Erythroblast (primary cell): ENCODE measurements around the gene CORO6.

Experiments used
- DNase-seq, 2 experiments: peaks; one replicate each; lab custom pipeline; 2025; lab: John Stamatoyannopoulos, UW
- GATA1 ChIP-seq: IDR thresholded peaks from 2 replicates; pipeline ENCODE4 v1.6.1; 2011; ENCODE audit warnings: low read depth, mild to moderate bottlenecking, control low read depth, low read length, moderate library complexity
- POLR2A ChIP-seq: IDR thresholded peaks from 2 replicates; pipeline ENCODE4 v1.6.1; 2011; ENCODE audit warnings: mild to moderate bottlenecking, low read length

Gene CORO6

GRCh38 chr17:29579866-29580771, 42.6 kb downstream of the CORO6 start:
- no peak for TF ChIP-seq GATA1
- no peak for TF ChIP-seq POLR2A
- DNase-seq, result peak; percentile 76 to 84

- no peak for DNase-seq
- TF ChIP-seq GATA1, result no peak
Observed at GRCh38 chr17:29578626-29579485, 43.9 kb downstream of the CORO6 start.

DNA sequence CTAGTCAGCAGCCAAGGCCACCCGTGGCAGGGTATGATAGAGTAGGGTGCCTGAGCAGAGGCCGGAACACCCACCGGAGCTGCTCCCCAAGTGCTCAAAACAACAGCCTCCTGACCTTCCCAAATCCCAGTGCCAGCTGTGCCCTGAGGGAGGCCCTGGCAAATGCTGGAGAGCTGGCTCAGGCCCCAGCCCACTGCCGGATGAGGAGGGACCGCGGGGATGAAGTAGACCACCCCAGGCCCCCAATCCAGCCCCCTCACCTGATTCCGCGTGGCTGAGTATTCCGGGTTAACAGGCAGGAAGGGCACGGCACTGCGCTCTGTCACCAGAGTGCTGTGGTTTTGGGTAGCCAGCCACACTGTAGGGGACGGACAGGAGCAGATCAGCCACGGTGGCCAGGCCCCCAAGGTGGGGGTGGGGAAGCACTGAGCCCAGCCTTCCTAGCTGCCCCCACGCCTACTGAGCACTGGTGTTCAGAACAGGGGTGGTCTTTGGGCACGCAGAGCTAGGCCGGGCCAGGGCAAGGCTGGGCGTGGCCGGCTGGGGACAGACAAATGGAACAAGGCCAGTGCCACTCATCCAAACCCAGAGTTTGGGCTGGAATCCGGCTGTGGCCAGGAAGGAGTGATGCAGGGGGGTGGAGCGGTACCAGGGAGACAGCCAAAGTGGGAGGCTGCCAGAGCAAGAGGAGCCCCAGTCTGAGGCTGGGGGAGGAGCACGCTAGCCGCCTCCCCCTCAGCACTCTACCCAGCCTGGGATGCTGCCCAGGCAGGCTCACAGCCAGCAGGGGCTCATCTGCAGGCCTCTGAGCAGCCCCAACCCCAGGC, 45.1 kb downstream of the CORO6 start:
- TF ChIP-seq POLR2A (no peak), GATA1 (no peak)
- no peak for DNase-seq

DNA sequence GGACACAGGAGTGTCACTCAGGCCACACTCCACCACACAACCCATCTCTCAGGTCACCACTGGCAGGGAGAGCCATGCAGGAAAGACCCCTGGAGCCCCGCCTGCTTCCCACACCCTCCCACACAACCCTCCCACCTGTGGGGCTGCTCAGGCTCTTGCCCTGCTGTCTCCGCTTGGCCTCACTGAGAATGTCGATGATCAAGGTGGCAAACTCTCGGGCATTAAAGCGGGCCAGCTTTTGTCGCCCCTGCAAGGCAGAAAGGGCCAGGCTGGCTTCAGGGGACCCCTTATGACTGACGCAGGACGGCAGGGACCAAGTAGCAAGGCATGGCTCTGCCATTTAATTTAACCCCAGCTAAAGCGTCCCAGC, 45.7 kb downstream of the CORO6 start:
- DNase-seq, result no peak
- TF ChIP-seq GATA1 (no peak), POLR2A (no peak)

GRCh38 chr17:29576214-29577000, 46.3 kb downstream of the CORO6 start:
- no peak for TF ChIP-seq GATA1
- no peak for TF ChIP-seq POLR2A
- no peak for DNase-seq

GRCh38 chr17:29575511-29576213, 47.0 kb downstream of the CORO6 start:
- TF ChIP-seq POLR2A, result no peak
- TF ChIP-seq GATA1, result no peak
- DNase-seq, result no peak

- no peak for TF ChIP-seq POLR2A
- no peak for TF ChIP-seq GATA1
- DNase-seq, result no peak
Observed at GRCh38 chr17:29574732-29575510, 47.8 kb downstream of the CORO6 start.

- TF ChIP-seq GATA1 (no peak), POLR2A (no peak)
- DNase-seq, result no peak
Observed at GRCh38 chr17:29573871-29574731, 48.6 kb downstream of the CORO6 start.

GRCh38 chr17:29573558-29573869, 49.2 kb downstream of the CORO6 start:
- DNase-seq, result no peak
- TF ChIP-seq POLR2A (no peak), GATA1 (no peak)

- TF ChIP-seq POLR2A (no peak), GATA1 (no peak)
- peak; percentile 71 to 79 for DNase-seq
Observed at GRCh38 chr17:29572691-29573557, 49.8 kb downstream of the CORO6 start.
